ENCODE measurements around the gene EYA2. TPM values are rescaled to one million over a fixed set of nuclear protein-coding genes. Genes with fewer than 3 reads are reported as not detected.

EYA2 gene
- total and polyA plus RNA-seq, 2 donors from 2014 or later = 2.6 to 7.9 TPM

GRCh38 chr20:46977909-46978588 is 83.4 kb downstream of the EYA2 start:
- no peak overlapping the region for H3K9ac ChIP-seq (ENCODE audit: low read length in 3 of 3)
- H3K27me3 ChIP-seq (ENCODE audit: control insufficient read depth, insufficient read depth, low read length) = no peaks in the 10 kb centered on the region
- no peaks in the 10 kb centered on the region for H3K36me3 ChIP-seq (ENCODE audit: control insufficient read depth in 2 of 3, insufficient read depth in 3 of 3, low read length in 3 of 3)
- no peaks in the 10 kb centered on the region for H3K4me1 ChIP-seq (ENCODE audit: control insufficient read depth in 2 of 3, insufficient read depth in 2 of 3, low read depth in 1 of 3, low read length in 3 of 3)
- no peak overlapping the region for H3K27ac ChIP-seq (ENCODE audit: low read depth in 2 of 2, low read length in 2 of 2)
- TF ChIP-seq CTCF (IDR thresholded peaks at IDR 0.05; ENCODE audit: borderline replicate concordance, extremely low read depth, insufficient read depth) = no peak
- H3K4me3 ChIP-seq (ENCODE audit: low read length in 3 of 3) = no peak overlapping the region
- no peak for DNase-seq
- no peaks in the 10 kb centered on the region for H3K9me3 ChIP-seq (ENCODE audit: control insufficient read depth in 2 of 3, insufficient read depth in 1 of 3, low read length in 3 of 3)
- intact Hi-C loops (cut with DNase I) = no loop called here
- FAIRE-seq = no peak

- H3K27ac ChIP-seq (ENCODE audit: low read depth in 2 of 2, low read length in 2 of 2) = no peak overlapping the region
- H3K4me1 ChIP-seq (ENCODE audit: control insufficient read depth in 2 of 3, insufficient read depth in 2 of 3, low read depth in 1 of 3, low read length in 3 of 3) = no peaks in the 10 kb centered on the region
- H3K27me3 ChIP-seq (ENCODE audit: control insufficient read depth, insufficient read depth, low read length) = no peaks in the 10 kb centered on the region
- no peaks in the 10 kb centered on the region for H3K36me3 ChIP-seq (ENCODE audit: control insufficient read depth in 2 of 3, insufficient read depth in 3 of 3, low read length in 3 of 3)
- peak in 3 of 5 donors; percentile 20 to 52 (median 44) for DNase-seq
- no peak overlapping the region for H3K9ac ChIP-seq (ENCODE audit: low read length in 3 of 3)
- TF ChIP-seq CTCF (IDR thresholded peaks at IDR 0.05; ENCODE audit: borderline replicate concordance, extremely low read depth, insufficient read depth) = no peak
- intact Hi-C loops (cut with DNase I) = no loop called here
- H3K4me3 ChIP-seq (ENCODE audit: low read length in 3 of 3) = no peak overlapping the region
- H3K9me3 ChIP-seq (ENCODE audit: control insufficient read depth in 2 of 3, insufficient read depth in 1 of 3, low read length in 3 of 3) = peaks cover 0 to 5% (median 0%) of the 10 kb centered on the region in 3 donors
- no peak for FAIRE-seq
These were observed 84.4 kb downstream of the EYA2 start for GRCh38 chr20:46978951-46979491.

- no peak overlapping the region for H3K27ac ChIP-seq (ENCODE audit: low read depth in 2 of 2, low read length in 2 of 2)
- TF ChIP-seq CTCF (IDR thresholded peaks at IDR 0.05; ENCODE audit: borderline replicate concordance, extremely low read depth, insufficient read depth) = no peak
- H3K4me1 ChIP-seq (ENCODE audit: control insufficient read depth in 2 of 3, insufficient read depth in 2 of 3, low read depth in 1 of 3, low read length in 3 of 3) = no peaks in the 10 kb centered on the region
- H3K27me3 ChIP-seq (ENCODE audit: control insufficient read depth, insufficient read depth, low read length) = no peaks in the 10 kb centered on the region
- H3K36me3 ChIP-seq (ENCODE audit: control insufficient read depth in 2 of 3, insufficient read depth in 3 of 3, low read length in 3 of 3) = no peaks in the 10 kb centered on the region
- H3K9ac ChIP-seq (ENCODE audit: low read length in 3 of 3) = no peak overlapping the region
- intact Hi-C loops (cut with DNase I) = no loop called here
- peaks cover 0 to 5% (median 0%) of the 10 kb centered on the region in 3 donors for H3K9me3 ChIP-seq (ENCODE audit: control insufficient read depth in 2 of 3, insufficient read depth in 1 of 3, low read length in 3 of 3)
- FAIRE-seq (no peak), DNase-seq (no peak)
- no peak overlapping the region for H3K4me3 ChIP-seq (ENCODE audit: low read length in 3 of 3)
These were observed 85.1 kb downstream of the EYA2 start for GRCh38 chr20:46979603-46980241.

Measured in kidney (tissue), 14 donors.